HG03378 (cell line): Measurements from ENCODE around the gene HK1.
"Not testable (repeated sequence)": the region's sequence is repeated elsewhere in the genome, so short reads cannot be mapped to it uniquely, and the experiment has no call there.

Source experiments
- ATAC-seq: cut with Tn5 transposase; IDR thresholded peaks from one replicate; pipeline ENCODE4 v1.9.1; 2021; ENCODE audit warnings: mild to moderate bottlenecking, moderate library complexity; ENCODE audit not compliant: unreplicated experiment

HK1 gene

GRCh38 chr10:69254877-69255276 lies 23.4 kb upstream of the HK1 start:
- no peak for ATAC-seq

DNA sequence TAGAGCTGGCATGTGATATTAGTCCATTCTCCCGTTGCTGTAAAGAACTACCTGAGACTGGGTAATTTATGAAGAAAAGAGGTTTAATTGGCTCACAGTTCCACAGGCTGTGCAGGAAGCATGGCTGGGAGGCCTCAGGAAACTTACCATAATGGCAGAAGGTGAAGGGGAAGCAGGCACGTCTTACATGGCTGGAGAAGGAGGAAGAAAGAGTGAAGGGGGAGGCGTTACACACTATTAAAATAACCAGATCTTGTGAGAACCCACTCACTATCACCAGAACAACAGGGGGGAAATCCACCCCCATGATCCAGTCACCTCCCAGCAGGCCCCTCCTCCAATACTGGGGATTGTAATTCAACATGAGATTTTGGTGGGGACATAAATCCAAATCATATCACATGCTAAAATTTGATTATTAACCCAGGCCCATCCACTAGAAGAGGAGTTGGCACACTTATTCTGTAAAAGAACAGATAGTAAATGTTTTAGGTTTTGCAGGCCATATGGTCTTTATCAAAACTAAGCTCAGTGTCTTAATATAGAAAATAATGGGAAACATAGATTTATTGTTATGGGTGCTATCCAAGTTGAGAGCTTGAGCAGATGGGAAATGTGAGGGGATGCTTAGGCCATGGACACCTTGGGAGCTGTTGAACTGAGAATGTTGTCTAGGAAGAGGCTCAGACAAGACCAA lies 18.6 kb upstream of the HK1 start:
- ATAC-seq, result no peak

- no peak for ATAC-seq
Measured at GRCh38 chr10:69261184-69261583, 17.1 kb upstream of the HK1 start.

DNA sequence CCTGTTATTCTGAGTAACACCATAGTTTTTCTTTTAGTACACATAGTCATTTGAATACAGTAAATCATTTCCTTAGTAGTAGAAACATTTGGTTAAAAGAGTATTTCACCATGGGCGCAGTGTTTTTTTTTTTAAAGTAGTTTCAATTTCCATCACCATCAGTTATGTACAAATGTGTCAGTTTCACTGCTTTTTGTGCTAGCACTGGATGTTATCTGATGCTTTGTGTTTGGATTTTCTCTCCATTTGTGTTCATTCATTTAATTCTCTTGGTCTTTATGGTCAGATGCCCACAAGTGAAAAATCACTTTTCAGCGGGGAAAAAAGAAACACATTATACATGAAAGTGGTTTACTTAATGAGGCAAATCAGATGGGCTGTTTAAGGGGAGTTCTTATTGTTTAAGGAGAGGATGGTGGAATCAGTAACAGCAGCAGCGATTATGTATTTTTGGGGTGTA lies 16.0 kb upstream of the HK1 start:
- no peak for ATAC-seq

- no peak for ATAC-seq
Measured at GRCh38 chr10:69265521-69265920, 12.8 kb upstream of the HK1 start.

GRCh38 chr10:69268761-69269416 lies 9.4 kb upstream of the HK1 start:
- ATAC-seq, result no peak

- ATAC-seq, result no peak
Measured at GRCh38 chr10:69269761-69270160, 8.5 kb upstream of the HK1 start.

GRCh38 chr10:69270990-69271389 lies 7.3 kb upstream of the HK1 start:
- no peak for ATAC-seq

GRCh38 chr10:69272624-69273023 lies 5.7 kb upstream of the HK1 start:
- ATAC-seq, result no peak

GRCh38 chr10:69275444-69275843 lies 2.9 kb upstream of the HK1 start:
- ATAC-seq, result no peak

DNA sequence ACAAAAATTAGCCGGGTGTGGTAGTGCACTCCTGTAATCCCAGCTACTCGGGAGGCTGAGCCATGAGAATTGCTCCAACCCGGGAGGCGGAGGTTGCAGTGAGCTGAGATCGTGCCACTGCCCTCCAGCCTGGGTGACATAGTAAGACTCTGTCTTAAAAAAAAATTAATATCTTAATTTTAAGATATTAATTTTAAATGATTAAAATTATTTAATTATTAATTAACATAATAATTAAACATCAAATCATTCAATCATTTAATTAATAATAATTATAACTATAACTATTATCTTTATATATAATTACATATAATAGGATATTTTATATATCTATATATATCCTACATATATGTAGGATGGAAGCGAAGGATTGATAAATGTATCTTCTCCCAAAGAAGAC lies 1.8 kb upstream of the HK1 start:
- no peak for ATAC-seq

DNA sequence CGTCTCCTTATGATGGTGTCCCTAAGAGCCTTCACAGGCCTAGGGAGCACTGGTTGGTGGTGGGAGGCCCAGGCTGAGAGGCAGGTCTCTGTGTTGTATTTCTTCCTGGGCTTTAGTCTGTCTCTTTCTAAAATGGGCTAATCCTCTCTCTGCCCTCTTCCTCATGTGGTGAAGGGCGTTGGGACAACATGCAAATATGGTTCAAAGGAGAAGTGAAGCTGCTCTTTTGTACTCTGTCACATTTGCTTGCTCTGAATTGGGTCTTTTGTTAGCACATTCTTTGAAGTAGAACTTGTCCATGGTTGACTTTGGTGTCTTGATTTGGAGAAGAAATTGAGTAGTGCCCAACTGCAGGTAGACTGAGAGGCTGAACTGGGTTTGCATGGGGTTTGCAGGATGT lies 814 bp downstream of the HK1 start:
- ATAC-seq, result no peak

GRCh38 chr10:69281507-69282413 lies 3.5 kb downstream of the HK1 start:
- no peak for ATAC-seq

- not testable (repeated sequence) for ATAC-seq
Measured at GRCh38 chr10:69284402-69284801, 6.1 kb downstream of the HK1 start.

- ATAC-seq, result no peak
Measured at GRCh38 chr10:69285699-69286098, 7.4 kb downstream of the HK1 start.

GRCh38 chr10:69287181-69287580 lies 8.9 kb downstream of the HK1 start:
- no peak for ATAC-seq

DNA sequence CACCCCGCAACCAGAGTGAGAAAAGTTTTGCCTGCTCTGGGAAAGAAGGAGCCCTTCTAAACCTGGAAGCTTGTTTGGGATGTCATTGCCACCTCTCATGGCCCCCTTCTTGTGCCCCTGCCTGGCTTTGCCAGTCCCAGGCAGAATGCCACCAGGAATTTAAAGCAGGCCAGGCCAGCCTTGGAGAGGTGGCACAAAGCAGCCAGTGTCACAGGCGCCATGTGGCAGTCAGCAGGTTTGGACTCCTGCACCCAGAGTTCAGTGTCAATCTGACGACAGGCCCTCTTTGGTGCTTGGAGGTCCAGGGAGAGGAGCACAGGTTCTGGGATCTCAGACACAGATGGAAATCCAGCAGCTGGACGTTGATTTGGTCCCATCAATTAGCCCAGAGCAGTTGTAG lies 12.7 kb downstream of the HK1 start:
- ATAC-seq, result no peak

DNA sequence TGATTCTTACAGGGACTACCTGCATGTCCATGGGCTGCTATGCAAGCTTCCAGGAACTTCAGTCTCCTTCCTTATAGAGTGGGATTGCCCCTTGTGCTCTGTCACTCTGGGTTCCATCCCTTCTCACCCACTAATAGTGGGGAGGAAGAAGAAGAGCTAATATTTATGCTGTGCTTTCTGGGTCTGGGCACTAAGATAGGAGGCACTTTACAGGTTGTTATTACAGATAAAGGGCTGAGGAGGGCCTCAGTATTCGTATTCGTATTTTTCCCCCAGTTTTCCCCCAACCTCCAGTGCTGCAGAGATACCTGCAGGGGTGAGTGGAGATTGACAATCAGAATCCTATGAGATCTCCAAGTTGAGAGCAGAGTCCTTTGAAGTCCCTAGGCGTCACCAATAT lies 14.2 kb downstream of the HK1 start:
- ATAC-seq, result no peak

GRCh38 chr10:69295027-69295636 lies 16.8 kb downstream of the HK1 start:
- no peak for ATAC-seq

DNA sequence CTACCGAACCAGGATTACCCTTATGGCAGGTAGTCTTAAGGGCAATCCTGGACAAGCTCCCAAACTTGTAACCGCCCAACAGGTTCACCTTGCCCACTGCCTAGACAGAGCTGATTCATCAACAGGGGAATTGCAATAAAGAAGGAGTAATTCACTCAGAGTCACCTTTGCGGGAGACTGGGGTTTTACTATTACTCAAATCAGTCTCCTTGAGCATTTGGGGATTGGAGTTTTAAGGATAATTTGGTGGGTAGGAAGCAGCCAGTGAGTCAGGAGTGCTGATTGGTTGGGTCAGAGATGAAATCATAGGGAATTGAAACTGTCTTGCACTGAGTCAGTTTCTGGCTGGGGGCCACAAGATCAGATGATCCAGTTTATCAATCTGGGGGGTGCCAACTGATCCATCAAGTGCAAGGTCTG lies 25.3 kb downstream of the HK1 start:
- ATAC-seq, result no peak

GRCh38 chr10:69306421-69306820 lies 28.1 kb downstream of the HK1 start:
- ATAC-seq, result no peak
